RKO (cell line): ENCODE results near the gene GAPDHS.

Source experiments
- DNase-seq: peaks from one replicate; pipeline ENCODE4 v3.0.0-alpha.2; 2016; ENCODE audit warnings: low spot score

Gene GAPDHS

DNA sequence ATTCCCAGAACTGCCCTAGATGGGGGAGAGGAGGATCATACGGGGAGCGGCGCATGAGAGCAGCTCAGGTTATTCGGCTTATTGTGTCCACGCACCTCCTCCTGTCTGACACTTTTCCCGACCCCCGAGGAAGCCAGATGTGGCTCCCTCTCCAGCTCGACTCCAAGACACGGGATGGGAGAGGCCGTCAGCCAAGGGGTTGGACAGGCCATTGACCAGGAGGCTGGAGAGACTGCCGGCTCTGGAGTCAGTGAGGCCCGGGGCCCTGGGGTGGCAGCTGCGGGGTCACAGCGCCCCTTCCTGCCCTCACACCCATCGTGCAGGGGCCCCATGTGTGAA is 22.7 kb upstream of the GAPDHS start:
- no peak for DNase-seq

- no peak for DNase-seq
Measured at GRCh38 chr19:35511337-35511736, 21.9 kb upstream of the GAPDHS start.

GRCh38 chr19:35512831-35513627 is 20.2 kb upstream of the GAPDHS start:
- DNase-seq = no peak

DNA sequence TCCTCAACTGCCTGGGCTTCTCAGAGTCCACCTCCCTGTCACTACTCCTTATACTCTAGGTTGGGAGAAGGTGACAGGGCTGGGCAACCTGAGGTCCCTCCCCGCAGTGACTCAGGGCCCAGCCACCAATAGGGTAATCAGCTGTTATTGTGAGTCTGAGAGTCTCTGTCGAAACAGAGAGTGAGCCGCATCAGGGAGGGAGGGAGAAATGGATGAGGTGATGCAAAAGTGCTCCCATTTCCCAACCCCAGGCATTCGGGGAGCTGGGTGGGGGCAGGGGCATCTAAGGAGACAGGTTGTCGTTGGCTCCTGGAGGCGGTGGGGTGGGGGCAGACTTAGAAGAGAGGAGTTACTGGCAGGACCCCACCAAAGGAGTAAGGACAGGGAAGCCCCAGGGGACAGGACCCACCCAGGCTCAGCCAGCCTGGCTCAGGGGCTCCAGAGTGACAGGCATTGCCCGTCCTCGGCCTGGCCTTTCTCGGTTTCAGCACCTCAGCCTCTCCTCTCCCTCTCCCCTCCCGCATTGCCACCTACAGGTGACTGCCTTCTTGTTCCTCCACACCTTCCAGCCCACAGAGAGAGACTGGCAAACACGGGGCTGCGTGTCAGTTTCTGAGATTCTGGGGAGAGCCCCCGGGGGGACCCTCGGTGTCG is 19.5 kb upstream of the GAPDHS start, which contains the start of gene DMKN:
DMKN (minus strand) TSS at position 22 of the 654 bp plus-strand sequence. CDS start 174 bp downstream, outside the sequence.
- DNase-seq = peak; percentile 15

DNA sequence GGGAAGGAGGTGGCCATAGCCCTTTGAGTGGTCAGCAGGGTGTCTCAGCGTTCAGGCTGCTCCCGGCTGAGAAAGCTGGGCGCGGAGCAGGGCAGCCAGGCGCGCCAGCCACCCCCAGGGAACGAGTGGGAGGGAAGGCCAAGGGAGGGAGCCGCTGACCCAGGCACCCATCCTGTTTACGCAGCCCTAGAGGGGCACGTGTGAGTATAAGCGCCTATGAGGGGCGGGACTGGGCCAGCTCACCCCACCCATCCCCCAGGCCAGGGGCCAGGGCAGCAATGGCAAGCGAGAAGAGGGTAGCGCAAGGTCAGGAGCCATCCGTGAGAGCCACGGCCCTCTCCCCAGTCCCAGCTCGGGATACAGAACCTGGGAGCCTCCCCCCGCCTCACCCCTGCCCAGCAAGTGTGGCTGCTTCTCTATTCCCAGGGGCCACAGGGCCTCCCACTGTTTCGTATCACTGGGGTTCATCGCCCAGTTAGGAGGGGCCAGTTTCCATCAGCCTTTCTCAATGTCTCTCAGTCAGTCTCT is 18.9 kb upstream of the GAPDHS start:
- DNase-seq = no peak

DNA sequence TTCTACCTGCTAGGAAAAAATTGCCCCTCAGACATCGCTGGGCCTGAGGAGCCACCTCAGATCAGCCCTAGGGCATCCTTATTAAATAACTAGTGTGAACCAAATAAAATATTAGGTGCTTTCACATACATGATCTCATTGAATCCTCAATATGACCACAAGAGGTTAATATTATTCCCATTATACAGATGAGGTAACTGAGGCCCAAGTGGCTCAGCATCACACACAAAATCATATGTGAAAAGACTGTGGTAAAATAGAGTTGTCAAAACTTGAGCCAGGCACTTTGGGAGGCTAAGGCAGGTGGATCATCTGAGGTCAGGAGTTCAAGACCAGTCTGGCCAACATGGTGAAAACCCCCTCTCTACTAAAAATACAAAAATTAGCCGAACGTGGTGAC is 16.9 kb upstream of the GAPDHS start:
- no peak for DNase-seq

DNA sequence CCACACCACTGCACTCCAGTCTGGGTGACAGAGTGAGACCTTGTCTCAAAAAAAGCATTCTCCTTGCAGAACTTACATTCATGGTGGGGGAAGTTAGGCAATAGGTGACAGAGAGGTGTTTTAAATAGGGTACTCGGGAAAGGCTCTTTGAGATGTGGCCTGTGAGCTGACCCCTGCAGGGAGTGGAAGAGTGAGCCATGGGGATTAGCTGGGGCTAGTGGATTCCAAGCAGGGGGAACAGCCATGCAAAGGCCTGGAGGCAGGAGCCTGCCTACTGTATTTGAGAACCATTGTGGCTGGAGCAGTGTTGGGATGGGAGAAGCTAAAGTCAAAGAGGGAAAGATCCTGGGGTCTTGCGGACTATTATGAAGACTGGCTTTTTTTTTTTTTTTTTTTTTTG is 15.9 kb upstream of the GAPDHS start:
- no peak for DNase-seq

GRCh38 chr19:35518313-35518712 is 14.9 kb upstream of the GAPDHS start:
- peak; percentile 78 for DNase-seq

- no peak for DNase-seq
Measured at GRCh38 chr19:35519291-35519690, 14.0 kb upstream of the GAPDHS start.

- no peak for DNase-seq
Measured at GRCh38 chr19:35521124-35521743, 12.0 kb upstream of the GAPDHS start.

DNA sequence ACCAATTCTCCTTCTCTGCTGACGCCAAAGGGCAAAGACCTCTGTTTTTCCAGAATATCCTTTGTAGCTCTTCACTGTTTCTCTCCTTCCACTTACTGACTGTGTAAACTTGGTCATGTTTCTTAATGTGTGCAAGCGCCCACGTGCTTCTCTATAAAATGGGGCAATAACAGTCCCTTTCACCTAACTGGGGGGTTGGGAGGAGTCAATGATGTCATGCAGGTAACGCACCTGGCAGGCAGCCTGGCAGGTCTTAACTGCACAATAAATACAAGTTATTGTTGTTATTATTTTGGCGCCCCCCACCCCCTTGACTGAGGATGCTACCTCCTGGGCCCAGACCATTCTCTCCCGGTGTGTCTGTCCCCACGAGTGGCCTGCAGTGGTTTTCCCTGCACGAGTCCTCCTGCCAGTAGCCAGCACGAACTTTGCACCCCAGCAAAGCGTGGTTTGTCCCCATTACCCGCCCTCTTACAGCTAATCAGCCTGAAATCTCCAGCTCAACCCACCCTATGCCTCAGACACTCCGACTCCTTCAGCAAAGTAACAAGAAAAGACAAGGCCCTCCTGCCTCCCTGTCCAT is 10.4 kb upstream of the GAPDHS start:
- no peak for DNase-seq

- DNase-seq = no peak
Measured at GRCh38 chr19:35524181-35524837, 8.9 kb upstream of the GAPDHS start.

DNA sequence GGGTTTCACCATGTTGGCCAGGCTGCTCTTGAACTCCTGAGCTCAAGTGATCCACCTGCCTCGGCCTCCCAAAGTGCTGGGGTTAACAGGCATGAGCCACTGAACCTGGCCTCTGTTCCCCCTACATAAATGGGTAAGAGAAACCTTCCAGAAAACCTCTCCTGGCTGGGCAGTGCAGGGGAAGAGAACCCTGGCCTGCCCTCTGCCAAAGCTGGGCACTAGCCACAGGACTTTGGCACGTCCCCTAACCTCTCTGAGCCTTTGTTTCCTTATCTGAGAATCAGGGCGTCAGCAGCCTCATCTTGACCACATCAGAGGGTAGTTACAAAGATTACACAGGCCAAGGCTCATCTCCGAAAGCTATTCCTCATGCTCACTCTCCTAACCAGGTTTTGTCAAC is 7.4 kb upstream of the GAPDHS start:
- no peak for DNase-seq

- no peak for DNase-seq
Measured at GRCh38 chr19:35528218-35529038, 4.8 kb upstream of the GAPDHS start, which contains the start of gene SBSN. SBSN (minus strand) TSS chr19:35528311; CDS start chr19:35528281, 30 bp downstream.

DNA sequence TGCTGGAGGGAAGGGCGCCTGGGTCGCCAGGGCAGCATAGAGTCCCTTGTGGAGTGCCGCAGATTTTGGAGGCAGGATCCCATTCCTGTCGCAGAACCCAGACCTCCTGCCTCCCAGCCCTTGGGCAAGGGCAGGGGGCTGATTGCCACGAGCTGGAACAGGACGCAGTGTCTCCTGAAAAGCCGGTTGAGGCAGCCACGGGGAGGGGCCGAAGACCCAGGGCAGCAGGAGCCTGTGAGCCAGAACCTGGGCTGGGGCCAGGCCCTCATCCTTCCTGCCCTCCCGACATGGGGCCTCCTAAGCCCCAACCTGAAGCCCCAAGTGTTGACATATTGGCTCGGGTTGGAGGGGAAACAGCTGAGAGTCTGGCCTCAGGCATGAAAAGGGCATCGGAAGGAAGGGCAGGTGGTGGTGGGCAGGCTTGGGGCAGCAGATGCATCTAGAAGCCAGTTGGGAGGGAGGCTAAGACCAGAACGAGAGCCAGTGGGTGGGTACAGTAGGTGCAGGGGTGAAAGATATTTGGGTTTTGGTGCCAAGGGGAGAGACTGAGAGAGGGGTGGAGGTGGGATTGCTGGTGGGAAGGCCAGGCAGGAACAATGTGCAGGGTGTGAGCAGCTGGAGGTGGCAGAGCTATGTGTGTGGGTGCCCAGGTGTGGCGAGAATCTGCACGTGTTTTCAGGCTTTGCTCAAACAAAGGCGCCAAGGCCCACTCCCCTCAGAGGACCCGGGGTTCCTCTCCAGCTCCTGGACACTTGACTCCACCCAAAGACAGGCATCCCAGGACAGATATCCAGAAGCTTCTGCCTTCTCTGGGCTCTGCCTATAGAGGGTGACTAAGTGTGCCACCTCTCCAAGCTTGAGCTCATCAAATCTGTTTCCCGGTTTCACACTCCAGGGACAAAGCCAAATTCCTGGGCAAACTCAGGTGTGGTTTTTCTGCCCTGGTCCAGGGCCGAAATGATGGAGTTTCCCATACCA is 3.7 kb upstream of the GAPDHS start:
- no peak for DNase-seq

GRCh38 chr19:35531291-35531690 is 2.0 kb upstream of the GAPDHS start:
- no peak for DNase-seq

DNA sequence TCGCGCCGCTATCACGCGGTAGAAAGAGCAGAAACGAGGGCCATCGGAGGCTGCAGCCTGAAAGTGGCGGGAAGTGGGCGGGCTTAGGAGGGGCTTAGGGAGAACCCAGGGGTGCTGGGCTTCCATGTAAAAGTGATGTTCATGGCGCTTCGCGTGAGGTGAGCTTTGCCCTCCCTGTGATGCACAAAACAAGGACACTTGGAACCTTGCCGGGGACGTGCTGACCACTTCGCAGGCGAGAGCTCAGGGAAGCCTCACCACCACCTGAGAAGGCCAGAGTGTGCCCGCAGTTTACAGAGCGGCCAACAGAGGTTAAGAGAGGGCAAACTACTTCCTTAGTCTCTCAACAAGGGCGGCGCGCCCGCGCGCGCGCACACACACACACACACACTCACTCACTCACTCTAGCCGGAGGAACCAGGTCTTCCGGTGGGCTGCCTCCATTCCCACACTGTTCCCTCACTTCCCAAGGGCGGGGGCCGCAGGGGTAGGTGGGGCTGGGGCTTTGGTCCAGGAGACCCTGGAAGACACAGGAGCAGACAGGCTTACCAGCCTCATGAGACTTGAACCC is 651 bp downstream of the GAPDHS start:
- no peak for DNase-seq

- no peak for DNase-seq
Measured at GRCh38 chr19:35534803-35535480, 1.7 kb downstream of the GAPDHS start.

DNA sequence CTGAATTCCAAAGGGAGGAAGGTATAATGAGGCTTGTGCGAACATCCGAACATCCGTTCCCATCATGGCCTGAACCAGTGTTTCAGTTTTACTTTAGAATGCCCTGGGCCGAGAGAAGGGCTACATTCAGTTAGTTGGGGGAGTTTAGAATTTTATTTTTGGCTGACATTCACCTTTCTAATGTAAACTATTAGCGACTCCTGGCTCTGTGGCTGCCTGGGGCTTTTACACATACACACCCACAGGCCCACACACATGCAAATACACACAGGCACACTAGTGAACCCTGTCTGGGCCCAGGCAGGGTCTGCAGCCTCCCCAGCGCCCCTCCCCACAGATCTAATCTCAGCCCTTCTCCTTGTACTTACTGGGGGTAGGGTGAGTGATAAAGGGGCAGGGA is 6.1 kb downstream of the GAPDHS start:
- DNase-seq = no peak
